Endothelial cell of umbilical vein (primary cell): ENCODE results near the gene GNA12. TPM values are rescaled to one million over a fixed set of nuclear protein-coding genes. Genes with fewer than 3 reads are reported as not detected.

Source experiments
- BruUV-seq: library from RNA; stranded (reverse); fragments of 400-500 nt; replicated peaks from 2 replicates; lab custom pipeline; 2021; lab: Mats Ljungman, UMichigan
- CTCF ChIA-PET: fragments of 300-600, 350-600 bp; sonication (Branson Sonifier 250); formaldehyde crosslinking; loops from one replicate; lab custom pipeline; 2021; ENCODE audit warnings: antibody characterized with exemption, inconsistent platforms; lab: Charles Lee
- POLR2A ChIA-PET: fragments of 300-600, 350-600 bp; sonication (Branson Sonifier 250); formaldehyde crosslinking; loops from one replicate; lab custom pipeline; 2021; ENCODE audit warnings: antibody characterized with exemption, inconsistent platforms; lab: Charles Lee
- DNase-seq: peaks from one replicate; pipeline ENCODE4 v3.0.0-alpha.2; 2011; ENCODE audit warnings: low read depth, low spot score
- FAIRE-seq: peaks from 2 replicates; lab custom pipeline; 2011; peaks lifted over from hg19 to GRCh38; lab: Jason Lieb, UNC
- H2AFZ ChIP-seq: 2 replicates; pipeline ENCODE4 v1.6.0; 2012; ENCODE audit warnings: low read depth, low read length, control low read depth, inconsistent platforms
- H3K27ac ChIP-seq: 2 replicates; pipeline ENCODE4 v1.5.1; 2011; ENCODE audit warnings: low read depth, mild to moderate bottlenecking, control low read depth, low read length, moderate library complexity; ENCODE audit not compliant: insufficient read depth
- H3K27me3 ChIP-seq, 2 experiments: 2 replicates each; pipeline versions ENCODE4 v1.6.0 to v1.6.1; 2011; ENCODE audit warnings: low read length in 2 of 2, mixed read lengths in 1 of 2; ENCODE audit not compliant: control insufficient read depth in 2 of 2, insufficient read depth in 2 of 2
- H3K36me3 ChIP-seq, 2 experiments: 2 replicates in 1 of 2; 3 replicates in 1 of 2; pipeline ENCODE4 v1.5.1; 2011; ENCODE audit warnings: low read length in 2 of 2, mild to moderate bottlenecking in 1 of 2, moderate library complexity in 1 of 2; ENCODE audit not compliant: control insufficient read depth in 2 of 2, insufficient read depth in 2 of 2; ENCODE audit errors: extremely low read depth in 1 of 2
- H3K4me1 ChIP-seq: 3 replicates; pipeline ENCODE4 v1.5.1; 2011; ENCODE audit warnings: mild to moderate bottlenecking, low read length; ENCODE audit not compliant: control insufficient read depth, insufficient read depth; ENCODE audit errors: extremely low read depth
- H3K4me2 ChIP-seq: 2 replicates; pipeline ENCODE4 v1.6.1; 2011; ENCODE audit warnings: low read length, control low read depth, mixed read lengths; ENCODE audit not compliant: insufficient read depth
- H3K4me3 ChIP-seq, 3 experiments: fragments of 200-600 bp in 1 of 3; sonication (generic), shearing (Covaris generic) in 1 of 3; replicated peaks in 1 of 3; 2 replicates each; pipeline ENCODE4 v1.5.1; 2011 to 2016; ENCODE audit warnings: control low read depth in 3 of 3, low read length in 3 of 3, mild to moderate bottlenecking in 2 of 3, inconsistent platforms in 1 of 3, low read depth in 1 of 3, moderate library complexity in 1 of 3; ENCODE audit not compliant: insufficient read depth in 1 of 3
- H3K79me2 ChIP-seq: 2 replicates; pipeline ENCODE4 v1.6.0; 2012; ENCODE audit warnings: low read length, inconsistent platforms; ENCODE audit not compliant: control insufficient read depth, insufficient read depth
- H3K9ac ChIP-seq: replicated peaks from 2 replicates; pipeline ENCODE3; 2011; ENCODE audit warnings: low read length, control low read depth; ENCODE audit not compliant: insufficient read depth; ENCODE audit errors: extremely low read depth
- H3K9me1 ChIP-seq: replicated peaks from 3 replicates; pipeline ENCODE4 v1.6.0; 2011; ENCODE audit warnings: mild to moderate bottlenecking, low read length; ENCODE audit not compliant: control insufficient read depth, insufficient read depth; ENCODE audit errors: extremely low read depth
- H3K9me3 ChIP-seq: replicated peaks from 2 replicates; pipeline ENCODE4 v1.5.1; 2012; ENCODE audit warnings: low read length, inconsistent platforms; ENCODE audit not compliant: control insufficient read depth, insufficient read depth
- H4K20me1 ChIP-seq: replicated peaks from 2 replicates; pipeline ENCODE3; 2011; ENCODE audit warnings: mild to moderate bottlenecking, low read length; ENCODE audit not compliant: control insufficient read depth, insufficient read depth; ENCODE audit errors: extremely low read depth
- CTCF ChIP-seq, 2 donors: IDR thresholded peaks; 1 replicate in 1 of 2; 2 replicates in 1 of 2; pipeline ENCODE4 v1.5.1; 2011; ENCODE audit warnings: low read length in 2 of 2, mild to moderate bottlenecking in 2 of 2, moderate library complexity in 2 of 2, control low read depth in 1 of 2, inconsistent platforms in 1 of 2, low read depth in 1 of 2; ENCODE audit not compliant: insufficient read depth in 1 of 2; ENCODE audit errors: extremely low read depth in 1 of 2
- EZH2 ChIP-seq: IDR thresholded peaks from 2 replicates; pipeline ENCODE4 v1.6.1; 2012; ENCODE audit warnings: borderline replicate concordance, low read depth, mild to moderate bottlenecking, moderate library complexity, low read length, inconsistent platforms; ENCODE audit not compliant: severe bottlenecking
- FOS ChIP-seq: IDR thresholded peaks from 2 replicates; pipeline ENCODE4 v1.6.1; 2011; ENCODE audit warnings: mild to moderate bottlenecking, low read length, moderate library complexity, borderline replicate concordance; ENCODE audit not compliant: insufficient read depth
- GATA2 ChIP-seq: IDR thresholded peaks from 2 replicates; pipeline ENCODE4 v1.7.0; 2011; ENCODE audit warnings: low read depth, mild to moderate bottlenecking, moderate library complexity, mixed read lengths, low read length; ENCODE audit not compliant: insufficient read length, insufficient read depth
- JUN ChIP-seq: IDR thresholded peaks from 2 replicates; pipeline ENCODE4 v1.6.1; 2011; ENCODE audit warnings: borderline replicate concordance, low read depth; ENCODE audit not compliant: insufficient read length, insufficient read depth
- MYC ChIP-seq: IDR thresholded peaks from one replicate; pipeline ENCODE4 v1.6.1; 2011; ENCODE audit warnings: mild to moderate bottlenecking, low read depth, low read length
- POLR2A ChIP-seq: IDR thresholded peaks from 2 replicates; pipeline ENCODE4 v1.6.1; 2012; ENCODE audit warnings: low read depth, mild to moderate bottlenecking, control low read depth, low read length
- POLR2AphosphoS5 ChIP-seq: IDR thresholded peaks from 2 replicates; pipeline ENCODE4 v1.6.1; 2012; ENCODE audit warnings: low read depth, mild to moderate bottlenecking, control low read depth, low read length, moderate library complexity; ENCODE audit not compliant: insufficient read depth
- dilution Hi-C: fragments of 300-500 bp; cut with MboI; formaldehyde crosslinking; loops from one replicate; pipeline ENCODE4 v1.15.0; 2019; ENCODE audit warnings: low sequenced_read_pairs; ENCODE audit not compliant: extremely low pct_ligation_motif_present
- intact Hi-C: fragments of 100-400 bp; cut with micrococcal nuclease; formaldehyde crosslinking; loops from one replicate; pipeline ENCODE4 v1.10.0; 2022
- polyA plus RNA-seq, 4 experiments: library from polyadenylated mRNA; depleted of rRNA in 3 of 4; stranded (reverse) in 3 of 4; unstranded in 1 of 4; fragments of >200 nt; gene quantifications; 2 replicates each; pipeline versions ENCODE4 v1.2.1 to v1.2.3, GENCODE V29; 2011 to 2012; ENCODE audit warnings: missing spikeins in 1 of 4
- total RNA-seq: library from RNA; stranded (reverse); gene quantifications from 2 replicates; pipeline ENCODE4 v1.2.3, GENCODE V29; 2021
- TF ChIP-seq, protein P1 (sequence below): IDR thresholded peaks from 2 replicates; pipeline ENCODE4 v1.6.1; 2011; ENCODE audit not compliant: insufficient read depth, insufficient read length

The GNA12 gene
- total and polyA plus RNA-seq, 2 donors (not counting 3 experiments of a cell fraction or from before 2014, with no cell fraction given), result 63.0 to 75.1 TPM

DNA sequence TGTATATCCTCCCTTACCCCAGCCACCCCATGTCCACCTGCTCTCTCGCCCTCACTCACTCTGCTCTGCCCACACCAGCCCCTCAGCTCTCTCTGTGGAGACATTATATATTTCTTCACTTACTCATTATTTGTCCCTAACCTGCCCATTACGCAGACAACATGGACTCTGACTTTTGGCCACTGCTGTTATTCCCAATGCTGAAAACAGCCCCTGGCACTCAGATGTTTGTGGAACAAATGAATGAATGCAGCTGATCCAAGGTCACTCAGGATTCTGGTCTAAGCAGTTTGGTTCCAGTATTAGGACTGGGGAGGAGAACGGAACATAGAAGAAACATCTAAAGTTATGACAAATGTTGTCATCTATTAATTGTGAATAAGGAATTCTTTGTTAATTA lies 26.7 kb downstream of the GNA12 start:
- FAIRE-seq (no peak), DNase-seq (no peak)
- H3K9ac ChIP-seq, result no peak overlapping the region
- H3K36me3 ChIP-seq, result no peaks in the 10 kb centered on the region
- ChIA-PET POLR2A (no interaction called here), CTCF (no interaction called here)
- H3K4me2 ChIP-seq, result no peak overlapping the region
- H3K27me3 ChIP-seq, result no peaks in the 10 kb centered on the region
- H3K4me1 ChIP-seq, result peaks cover 19% of the 10 kb centered on the region
- H4K20me1 ChIP-seq, result no peaks in the 10 kb centered on the region
- dilution Hi-C loops, result no loop called here
- intact Hi-C loops, result no loop called here
- TF ChIP-seq EZH2, result no peak
- TF ChIP-seq MYC, result no peak
- no peak for TF ChIP-seq POLR2AphosphoS5
- no peak for TF ChIP-seq JUN
- TF ChIP-seq CTCF (IDR thresholded peaks at IDR 0.05; ENCODE audit: extremely low read depth in 1 of 2, insufficient read depth in 1 of 2, low read depth in 1 of 2, low read length in 2 of 2), result no peak
- TF ChIP-seq POLR2A, result no peak
- TF ChIP-seq FOS, result no peak
- TF ChIP-seq, protein P1, sequence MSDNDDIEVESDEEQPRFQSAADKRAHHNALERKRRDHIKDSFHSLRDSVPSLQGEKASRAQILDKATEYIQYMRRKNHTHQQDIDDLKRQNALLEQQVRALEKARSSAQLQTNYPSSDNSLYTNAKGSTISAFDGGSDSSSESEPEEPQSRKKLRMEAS, result no peak
- TF ChIP-seq GATA2, result no peak
- H2AFZ ChIP-seq, result no peak overlapping the region
- H3K4me3 ChIP-seq, result no peak overlapping the region
- no TSS peak for BruUV-seq
- H3K9me1 ChIP-seq, result no peaks in the 10 kb centered on the region
- no peak overlapping the region for H3K27ac ChIP-seq
- H3K9me3 ChIP-seq, result no peaks in the 10 kb centered on the region
- H3K79me2 ChIP-seq, result peaks cover 47% of the 10 kb centered on the region
